Measurements from ENCODE around the gene MRTFA. TPM values are rescaled to one million over a fixed set of nuclear protein-coding genes. Genes with fewer than 3 reads are reported as not detected.
A peak's percentile ranks its signal among the peaks of the same experiment; 100 is the strongest.

The MRTFA gene
- total RNA-seq, 4 donors from 2014 or later: 45.5 to 90.2 (median 78.3) TPM

DNA sequence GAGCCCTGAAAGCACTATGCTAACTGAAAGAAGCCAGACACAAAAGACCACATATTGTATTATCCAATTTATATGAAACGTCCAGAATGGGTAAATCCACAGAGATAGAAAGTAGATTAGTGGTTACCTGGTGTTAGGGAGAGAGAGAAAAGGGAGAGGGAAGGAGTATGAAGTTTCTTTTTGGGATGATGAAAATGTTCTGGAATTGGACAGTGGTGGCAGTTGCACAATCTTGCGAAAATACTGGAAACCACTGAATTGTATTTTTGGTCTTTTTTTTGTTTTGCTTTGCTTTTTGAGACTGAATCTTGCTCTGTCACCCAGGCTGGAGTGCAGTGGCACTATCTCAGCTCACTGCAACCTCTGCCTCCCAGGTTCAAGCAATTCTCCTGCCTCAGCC, 63.5 kb downstream of the MRTFA start:
- Histone ChIP-seq H3K4me3 (no peak overlapping the region), H3K36me3 (no peaks in the 10 kb centered on the region), H3K27me3 (no peaks in the 10 kb centered on the region), H3K27ac (peak overlapping the region in 2 of 4 donors; percentile 38 to 45), H3K9me3 (no peaks in the 10 kb centered on the region), H3K4me1 (peaks cover 0 to 22% (median 0%) of the 10 kb centered on the region in 3 donors)
- ATAC-seq: peak; percentile 62
- WGBS, 2 donors (ENCODE audit: low coverage in 1 of 2): 61 to 100% methylated on average over 1 to 2 of the region's 2 CpGs
- TF ChIP-seq, protein P1, sequence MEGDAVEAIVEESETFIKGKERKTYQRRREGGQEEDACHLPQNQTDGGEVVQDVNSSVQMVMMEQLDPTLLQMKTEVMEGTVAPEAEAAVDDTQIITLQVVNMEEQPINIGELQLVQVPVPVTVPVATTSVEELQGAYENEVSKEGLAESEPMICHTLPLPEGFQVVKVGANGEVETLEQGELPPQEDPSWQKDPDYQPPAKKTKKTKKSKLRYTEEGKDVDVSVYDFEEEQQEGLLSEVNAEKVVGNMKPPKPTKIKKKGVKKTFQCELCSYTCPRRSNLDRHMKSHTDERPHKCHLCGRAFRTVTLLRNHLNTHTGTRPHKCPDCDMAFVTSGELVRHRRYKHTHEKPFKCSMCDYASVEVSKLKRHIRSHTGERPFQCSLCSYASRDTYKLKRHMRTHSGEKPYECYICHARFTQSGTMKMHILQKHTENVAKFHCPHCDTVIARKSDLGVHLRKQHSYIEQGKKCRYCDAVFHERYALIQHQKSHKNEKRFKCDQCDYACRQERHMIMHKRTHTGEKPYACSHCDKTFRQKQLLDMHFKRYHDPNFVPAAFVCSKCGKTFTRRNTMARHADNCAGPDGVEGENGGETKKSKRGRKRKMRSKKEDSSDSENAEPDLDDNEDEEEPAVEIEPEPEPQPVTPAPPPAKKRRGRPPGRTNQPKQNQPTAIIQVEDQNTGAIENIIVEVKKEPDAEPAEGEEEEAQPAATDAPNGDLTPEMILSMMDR (IDR thresholded peaks at IDR 0.05): no peak
- TF ChIP-seq POLR2AphosphoS5 (IDR thresholded peaks at IDR 0.05): no peak
- no peak for TF ChIP-seq EP300 (IDR thresholded peaks at IDR 0.05)
- TF ChIP-seq POLR2A (IDR thresholded peaks at IDR 0.05): no peak

DNA sequence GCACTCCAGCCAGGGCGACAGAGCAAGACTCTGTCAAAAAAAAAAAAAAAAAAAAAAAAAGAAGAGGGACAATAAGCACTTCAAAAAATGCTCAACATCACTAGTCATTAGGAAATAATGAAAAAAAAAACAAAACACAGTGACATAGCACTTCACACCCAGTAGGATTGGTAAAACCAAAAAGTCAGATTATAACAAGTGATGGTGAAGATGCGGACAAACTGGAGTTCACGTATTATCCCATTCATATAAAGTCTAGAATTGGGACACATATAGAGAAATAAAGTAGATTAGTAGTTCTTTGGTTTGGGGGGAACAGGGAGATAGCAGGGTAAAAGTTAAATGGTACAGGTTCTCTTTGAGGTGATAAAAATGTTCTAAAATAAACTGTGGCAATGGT, 64.6 kb downstream of the MRTFA start:
- Histone ChIP-seq H3K27me3 (no peaks in the 10 kb centered on the region), H3K4me3 (no peak overlapping the region), H3K27ac (no peak overlapping the region), H3K36me3 (no peaks in the 10 kb centered on the region), H3K9me3 (no peaks in the 10 kb centered on the region), H3K4me1 (peaks cover 0 to 33% (median 0%) of the 10 kb centered on the region in 3 donors)
- TF ChIP-seq POLR2AphosphoS5 (IDR thresholded peaks at IDR 0.05): no peak
- no peak for TF ChIP-seq EP300 (IDR thresholded peaks at IDR 0.05)
- TF ChIP-seq, protein P1 (IDR thresholded peaks at IDR 0.05): no peak
- no peak for TF ChIP-seq POLR2A (IDR thresholded peaks at IDR 0.05)
- WGBS, 2 donors (ENCODE audit: low coverage in 1 of 2): 100% methylated on average over 2 to 3 of the region's 3 CpGs
- ATAC-seq: no peak

DNA sequence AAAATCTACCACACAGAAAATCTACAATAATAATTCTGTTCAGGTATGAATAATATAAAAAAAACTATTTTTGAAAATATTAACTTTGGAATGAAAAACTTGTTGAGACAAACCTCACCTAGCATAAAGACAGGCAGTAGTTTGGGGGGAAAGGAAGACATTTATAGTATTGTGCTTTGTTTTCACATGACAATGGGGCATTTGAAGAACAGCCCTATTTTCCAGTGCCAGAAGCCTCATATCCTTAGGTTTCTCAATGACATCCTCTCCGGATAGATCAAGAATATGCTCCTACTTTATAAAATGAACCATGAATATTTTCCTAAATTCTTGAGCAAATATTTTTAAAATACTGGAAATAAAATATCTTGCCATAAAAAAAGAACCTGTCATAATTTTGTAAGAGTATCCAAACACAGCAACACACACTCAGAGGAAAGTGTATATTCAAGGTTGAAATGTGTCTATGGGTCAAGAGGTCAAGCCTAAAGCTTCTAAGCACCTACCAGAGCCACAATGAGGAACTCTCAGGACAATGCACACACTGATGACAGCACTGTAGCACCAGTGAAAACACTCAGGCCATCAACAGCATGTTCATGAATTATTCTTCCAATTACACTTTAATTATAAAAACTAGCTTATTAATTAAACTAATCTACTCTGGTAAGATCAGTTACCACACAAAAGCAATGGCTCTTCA, 68.7 kb downstream of the MRTFA start:
- H3K9me3 ChIP-seq: no peaks in the 10 kb centered on the region
- H3K4me3 ChIP-seq: no peak overlapping the region
- WGBS, 2 donors (ENCODE audit: low coverage in 1 of 2): 33% methylated on average over 1 of the region's 1 CpG; no CpG with 5 or more reads in 1 of the 2 donors
- no peak for ATAC-seq
- no peak for TF ChIP-seq POLR2AphosphoS5 (IDR thresholded peaks at IDR 0.05)
- TF ChIP-seq, protein P1 (IDR thresholded peaks at IDR 0.05): no peak
- no peak for TF ChIP-seq EP300 (IDR thresholded peaks at IDR 0.05)
- no peak for TF ChIP-seq POLR2A (IDR thresholded peaks at IDR 0.05)
- peaks cover 0 to 31% (median 0%) of the 10 kb centered on the region in 3 donors for H3K4me1 ChIP-seq
- no peaks in the 10 kb centered on the region for H3K27me3 ChIP-seq
- no peaks in the 10 kb centered on the region for H3K36me3 ChIP-seq
- H3K27ac ChIP-seq: no peak overlapping the region

DNA sequence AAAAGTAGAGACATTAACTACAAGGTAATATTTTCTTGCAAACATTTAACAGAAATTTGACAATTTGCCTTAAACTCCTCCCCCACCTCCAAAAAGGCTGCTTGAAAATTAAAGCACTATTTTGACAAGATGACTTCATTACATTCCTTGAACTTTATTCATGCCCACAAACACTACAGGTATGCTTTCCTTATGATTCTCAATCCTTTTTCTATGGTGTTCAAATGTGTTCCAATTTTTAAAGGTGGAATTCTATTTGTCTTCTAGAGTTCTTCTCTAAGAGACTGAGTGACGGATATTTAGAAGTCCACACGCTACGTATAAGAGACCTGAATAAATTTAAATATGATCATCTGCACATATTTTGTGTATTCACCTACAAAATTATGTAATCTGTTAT, 69.4 kb downstream of the MRTFA start:
- no peak for TF ChIP-seq POLR2A (IDR thresholded peaks at IDR 0.05)
- 88 to 90% methylated on average over 3 of the region's 3 CpGs for WGBS, 2 donors (ENCODE audit: low coverage in 1 of 2)
- no peaks in the 10 kb centered on the region for H3K27me3 ChIP-seq
- H3K4me1 ChIP-seq: peaks cover 0 to 30% (median 0%) of the 10 kb centered on the region in 3 donors
- H3K27ac ChIP-seq: no peak overlapping the region
- no peaks in the 10 kb centered on the region for H3K9me3 ChIP-seq
- no peak overlapping the region for H3K4me3 ChIP-seq
- no peak for ATAC-seq
- H3K36me3 ChIP-seq: no peaks in the 10 kb centered on the region

DNA sequence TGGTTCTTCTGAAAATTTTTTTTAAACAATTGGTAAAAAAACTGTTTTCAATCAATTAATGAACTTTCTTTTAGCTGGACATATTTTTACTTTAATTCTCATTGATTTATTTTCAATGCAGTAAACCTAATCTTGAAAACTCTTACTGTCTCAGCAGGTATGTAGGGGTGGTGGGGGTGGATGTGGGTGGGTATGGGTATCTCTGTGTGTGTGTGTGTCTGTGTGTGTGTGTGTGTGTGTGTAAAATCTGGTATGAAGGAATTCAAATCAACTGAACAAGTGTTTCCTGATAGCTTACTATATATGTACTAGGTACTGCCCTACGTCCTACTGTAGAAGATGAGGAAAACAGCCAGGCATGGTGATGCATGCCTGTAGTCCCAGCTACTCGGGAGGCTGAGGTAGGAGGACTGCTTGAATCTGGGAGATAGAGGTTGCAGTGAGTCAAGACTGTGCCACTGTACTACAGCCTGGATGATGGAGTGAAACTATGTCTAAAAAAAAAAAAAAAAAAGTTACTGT, 75.5 kb downstream of the MRTFA start:
- no peak overlapping the region for H3K4me3 ChIP-seq
- H3K27me3 ChIP-seq: no peaks in the 10 kb centered on the region
- 87% methylated on average over 2 of the region's 2 CpGs; no CpG with 5 or more reads in 1 of the 2 donors for WGBS, 2 donors (ENCODE audit: low coverage in 1 of 2)
- no peaks in the 10 kb centered on the region for H3K36me3 ChIP-seq
- peaks cover 0 to 19% (median 0%) of the 10 kb centered on the region in 3 donors for H3K4me1 ChIP-seq
- TF ChIP-seq EP300 (IDR thresholded peaks at IDR 0.05): no peak
- no peak for TF ChIP-seq POLR2AphosphoS5 (IDR thresholded peaks at IDR 0.05)
- TF ChIP-seq, protein P1 (IDR thresholded peaks at IDR 0.05): no peak
- no peak for TF ChIP-seq POLR2A (IDR thresholded peaks at IDR 0.05)
- no peak overlapping the region for H3K27ac ChIP-seq
- H3K9me3 ChIP-seq: no peaks in the 10 kb centered on the region
- no peak for ATAC-seq
